NCI-H345 treated with DMSO at 0.1 percent for 48 hours (cell line): ENCODE measurements around the gene VEZF1.
"Not testable (repeated sequence)": the region's sequence is repeated elsewhere in the genome, so short reads cannot be mapped to it uniquely, and the experiment has no call there.

Experiments used
- DNase-seq: peaks from one replicate; lab custom pipeline; 2025; ENCODE audit not compliant: unreplicated experiment; lab: John Stamatoyannopoulos, UW

The VEZF1 gene

GRCh38 chr17:57974053-57974824 is 13.8 kb downstream of the VEZF1 start:
- DNase-seq: not testable (repeated sequence)

- no peak for DNase-seq
Observed at GRCh38 chr17:57972151-57972550, 15.9 kb downstream of the VEZF1 start.

GRCh38 chr17:57971572-57971971 is 16.5 kb downstream of the VEZF1 start:
- DNase-seq: peak; percentile 5

- DNase-seq: no peak
Observed at GRCh38 chr17:57970710-57971109, 17.3 kb downstream of the VEZF1 start.

GRCh38 chr17:57968456-57968855 is 19.6 kb downstream of the VEZF1 start:
- no peak for DNase-seq

GRCh38 chr17:57966875-57967274 is 21.2 kb downstream of the VEZF1 start:
- no peak for DNase-seq

GRCh38 chr17:57966246-57966645 is 21.8 kb downstream of the VEZF1 start:
- DNase-seq: no peak

GRCh38 chr17:57965521-57966160 is 22.4 kb downstream of the VEZF1 start:
- DNase-seq: no peak

- DNase-seq: no peak
Observed at GRCh38 chr17:57963149-57963511, 24.9 kb downstream of the VEZF1 start.

GRCh38 chr17:57962279-57963148 is 25.5 kb downstream of the VEZF1 start:
- no peak for DNase-seq

- no peak for DNase-seq
Observed at GRCh38 chr17:57959929-57960328, 28.1 kb downstream of the VEZF1 start.

- not testable (repeated sequence) for DNase-seq
Observed at GRCh38 chr17:57958391-57958790, 29.7 kb downstream of the VEZF1 start.

GRCh38 chr17:57957886-57958285 is 30.2 kb downstream of the VEZF1 start:
- no peak for DNase-seq

GRCh38 chr17:57957120-57957850 is 30.8 kb downstream of the VEZF1 start:
- DNase-seq: no peak

- no peak for DNase-seq
Observed at GRCh38 chr17:57956291-57957119, 31.5 kb downstream of the VEZF1 start.

- DNase-seq: peak; percentile 27
Observed at GRCh38 chr17:57955183-57955931, 32.7 kb downstream of the VEZF1 start, which contains the start of gene CUEDC1. Gene CUEDC1, minus strand, starts transcription at chr17:57955412. Its CDS starts 69,848 bp downstream, at chr17:57885564.

- DNase-seq: peak; percentile 68
Observed at GRCh38 chr17:57954397-57955182, 33.5 kb downstream of the VEZF1 start.

- DNase-seq: no peak
Observed at GRCh38 chr17:57953705-57954396, 34.2 kb downstream of the VEZF1 start.
